ENCODE data around the gene EVX1.

The EVX1 gene

DNA sequence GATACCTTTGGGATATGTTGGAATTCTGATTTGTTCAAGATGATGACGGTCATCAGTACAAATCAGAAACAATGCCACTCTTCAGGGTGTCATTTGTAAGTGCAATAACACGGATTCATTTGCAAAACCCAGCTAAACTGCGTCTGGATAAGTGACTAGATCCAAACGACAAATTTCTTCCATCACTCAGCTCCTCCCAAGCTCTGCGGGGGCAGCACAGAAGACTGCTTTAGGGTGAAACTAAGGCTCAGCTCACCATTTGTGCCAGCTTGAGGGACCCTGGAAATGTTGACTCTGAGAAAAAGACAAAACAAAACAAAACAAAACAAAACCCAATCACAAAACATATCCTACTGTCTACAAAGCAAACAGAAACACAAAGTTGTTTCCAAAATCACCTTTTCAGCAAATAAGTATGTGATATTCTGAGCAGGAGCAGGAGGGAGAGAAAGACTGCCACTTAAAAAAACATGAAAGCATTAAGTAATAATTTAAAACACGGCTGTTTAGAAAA lies 8.0 kb downstream of the EVX1 start:
- no peak for DNase-seq

DNA sequence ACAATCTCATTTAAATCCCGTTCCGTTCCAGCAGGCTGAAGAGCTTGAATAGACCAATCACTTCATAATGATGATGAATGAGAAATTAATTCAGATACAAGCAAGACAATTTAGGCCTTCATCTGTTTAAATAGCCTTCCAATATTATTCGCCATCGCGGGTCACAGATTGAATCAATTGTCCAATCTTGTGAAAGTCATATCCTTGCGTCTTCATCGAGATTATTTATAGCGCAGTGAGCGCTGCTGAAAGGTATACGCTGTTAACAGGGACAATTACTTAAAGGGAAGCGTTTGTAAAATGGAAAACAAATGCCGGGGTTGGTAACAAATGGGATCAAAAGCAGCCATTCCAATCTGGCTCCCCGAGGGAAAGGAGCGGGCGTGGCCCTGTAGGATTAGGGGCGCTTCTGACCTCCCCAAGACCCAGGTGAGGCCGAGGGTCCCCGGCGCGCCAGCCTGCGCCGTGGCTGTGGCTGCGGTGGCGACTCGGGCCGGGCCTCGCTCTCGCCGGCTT lies 8.6 kb downstream of the EVX1 start:
- no peak for DNase-seq

GRCh38 chr7:27251652-27252590 lies 9.3 kb downstream of the EVX1 start:
- DNase-seq, result no peak

- DNase-seq, result no peak
These were observed 12.0 kb downstream of the EVX1 start for GRCh38 chr7:27254625-27255024.

GRCh38 chr7:27260211-27260610 lies 17.6 kb downstream of the EVX1 start:
- DNase-seq, result no peak

- DNase-seq, result peak; percentile 42
These were observed 19.5 kb downstream of the EVX1 start for GRCh38 chr7:27262121-27262520.

DNA sequence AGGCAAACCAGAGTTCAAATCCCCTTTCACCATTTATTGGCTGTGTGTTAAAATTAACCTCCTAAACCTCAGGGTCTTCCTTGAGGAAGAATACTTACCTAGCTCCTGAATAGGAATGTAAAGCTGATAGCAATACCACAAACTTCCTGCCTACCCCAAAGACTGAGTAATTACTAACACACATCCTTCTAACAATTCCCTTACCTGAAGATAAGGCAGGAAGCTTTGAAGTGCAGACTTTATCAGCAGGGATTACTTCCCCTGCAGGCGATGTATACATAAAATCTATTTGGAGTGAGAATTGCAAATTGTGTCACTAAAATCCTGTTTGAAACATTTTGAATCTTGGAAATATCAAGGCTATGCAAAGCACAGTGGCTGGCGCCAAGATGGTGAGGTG lies 21.2 kb downstream of the EVX1 start:
- DNase-seq, result no peak

DNA sequence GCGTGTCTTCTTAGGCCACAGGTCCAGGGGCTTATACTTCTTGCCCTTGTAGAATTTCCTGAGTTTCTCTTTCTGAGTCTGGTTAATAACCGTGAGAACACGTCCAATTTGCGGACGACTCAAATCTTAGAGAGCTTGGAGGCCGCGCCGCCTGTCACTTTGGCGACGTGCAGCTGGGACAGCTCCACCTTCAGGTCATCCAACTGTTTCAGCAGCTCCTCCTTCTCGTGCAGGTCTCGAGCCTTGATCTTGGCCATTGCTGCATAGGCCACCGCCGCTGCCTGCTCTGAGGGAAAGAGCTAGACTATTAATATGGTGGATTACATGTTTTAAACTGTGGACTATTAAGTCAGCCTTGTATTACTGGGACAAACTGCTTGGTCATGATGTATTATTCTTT lies 26.9 kb downstream of the EVX1 start:
- DNase-seq, result no peak

- DNase-seq, result peak; percentile 16
These were observed 28.8 kb downstream of the EVX1 start for GRCh38 chr7:27271384-27271783.

GRCh38 chr7:27277628-27278027 lies 35.0 kb downstream of the EVX1 start:
- DNase-seq, result peak; percentile 61

DNA sequence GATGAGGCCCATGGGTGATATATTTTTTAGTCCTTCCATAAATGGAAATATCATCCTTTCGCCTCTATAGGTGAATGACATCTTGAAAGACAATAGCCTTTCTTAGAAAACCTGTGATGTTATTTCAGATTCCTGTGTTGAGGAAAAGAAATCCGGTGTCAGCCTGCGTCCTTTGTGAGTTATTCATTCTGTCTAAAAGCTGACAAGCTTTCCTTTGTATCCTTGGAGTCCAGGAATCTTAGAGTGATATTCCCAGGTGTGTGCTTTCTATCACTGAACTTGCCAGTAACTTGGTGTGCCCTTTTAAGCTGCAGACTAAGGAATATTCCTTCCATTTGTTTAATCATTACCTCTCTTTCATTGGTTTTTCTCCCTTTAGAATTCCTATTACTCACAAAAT lies 41.0 kb downstream of the EVX1 start:
- DNase-seq, result no peak

GRCh38 chr7:27295236-27295635 lies 52.6 kb downstream of the EVX1 start:
- DNase-seq, result no peak

DNA sequence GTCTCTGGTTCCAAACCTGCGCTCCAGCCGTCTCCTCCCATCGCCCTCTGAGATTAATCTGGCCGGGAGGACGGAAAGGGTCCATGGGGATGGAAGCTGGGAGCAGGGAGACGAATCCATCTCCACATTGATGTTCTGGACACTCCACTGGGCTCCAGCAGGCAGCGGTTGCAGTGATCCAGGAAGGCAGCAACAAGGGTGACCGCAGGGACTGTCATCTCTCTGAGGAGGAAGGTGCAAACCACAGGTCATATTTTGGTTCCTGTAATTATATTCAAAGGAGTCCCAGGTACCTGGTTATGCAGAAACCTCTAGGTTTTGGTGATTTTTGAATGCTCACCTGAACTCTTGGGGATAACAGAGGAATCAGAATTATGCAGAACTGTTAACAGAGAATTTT lies 54.8 kb downstream of the EVX1 start:
- no peak for DNase-seq
